ENCODE data around the gene TRIM38. TPM values are rescaled to one million over a fixed set of nuclear protein-coding genes. Genes with fewer than 3 reads are reported as not detected.

The TRIM38 gene
- total RNA-seq, 5 donors from 2014 or later (not counting 1 experiment from before 2014, with no cell fraction given) = 20.5 to 29.3 (median 26.2) TPM

DNA sequence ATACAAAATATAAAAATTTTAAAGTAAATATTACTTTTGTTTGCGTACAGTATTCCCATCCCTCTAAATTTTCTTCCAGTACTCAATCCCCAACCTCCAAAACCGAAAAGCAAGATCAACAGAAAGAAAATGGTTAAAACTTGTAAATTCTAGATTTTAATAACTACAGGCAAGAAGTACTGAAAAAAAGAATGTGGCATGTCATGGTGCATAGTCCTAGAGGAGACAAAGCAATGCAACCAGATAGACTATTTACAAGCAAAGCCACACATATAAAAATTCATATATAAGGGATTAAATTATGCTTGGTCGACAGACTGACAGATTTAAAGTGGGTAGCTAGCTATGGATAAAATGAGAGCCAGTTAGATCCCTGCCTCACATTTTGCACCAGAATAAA is 68.1 kb downstream of the TRIM38 start:
- no peak overlapping the region for H3K27ac Mint-ChIP-seq
- Histone ChIP-seq H3K36me3 (ENCODE audit: control insufficient read depth in 2 of 2, extremely low read depth in 1 of 2, insufficient read depth in 1 of 2, low read length in 1 of 2) (no peaks in the 10 kb centered on the region), H3K27ac (ENCODE audit: low read length) (no peak overlapping the region), H3K27me3 (replicated peaks in 1 of 2; ENCODE audit: control insufficient read depth in 2 of 2, extremely low read depth in 1 of 2, insufficient read depth in 2 of 2, low read length in 1 of 2) (no peaks in the 10 kb centered on the region), H3K9me3 (no peaks in the 10 kb centered on the region), H3K4me3 (ENCODE audit: control insufficient read depth in 1 of 2, extremely low read depth in 1 of 2, low read length in 1 of 2) (no peak overlapping the region), H3K4me1 (ENCODE audit: control insufficient read depth in 1 of 2, extremely low read depth in 1 of 2, insufficient read depth in 2 of 2, low read length in 2 of 2) (peaks cover 34 to 40% of the 10 kb centered on the region in 2 experiments)
- H3K4me3 Mint-ChIP-seq = no peak overlapping the region
- ATAC-seq (replicated peaks in 1 of 4) (no peak), DNase-seq (no peak)
- ChIA-PET CTCF (interaction anchor here (0.5 to 3.4 kb wide), 13 partner anchors 8 to 1804 kb away, joined by 3 to 38 read pairs (median 5); a partner anchor contains a TSS), POLR2A (interaction anchor here (0.6 to 15.4 kb wide), 15 partner anchors 9 to 1897 kb away, joined by 3 to 682 read pairs (median 23); a partner anchor contains a TSS)
- H3K36me3 Mint-ChIP-seq = no peaks in the 10 kb centered on the region
- H3K4me1 Mint-ChIP-seq = peaks cover 57 to 63% (median 60%) of the 10 kb centered on the region in 3 donors
- no CpG with 5 or more reads among the region's 3 CpGs for WGBS (ENCODE audit: insufficient coverage)
- H3K27me3 Mint-ChIP-seq = peaks cover 0 to 2% of the 10 kb centered on the region in 2 donors
- no peaks in the 10 kb centered on the region for H3K9me3 Mint-ChIP-seq

DNA sequence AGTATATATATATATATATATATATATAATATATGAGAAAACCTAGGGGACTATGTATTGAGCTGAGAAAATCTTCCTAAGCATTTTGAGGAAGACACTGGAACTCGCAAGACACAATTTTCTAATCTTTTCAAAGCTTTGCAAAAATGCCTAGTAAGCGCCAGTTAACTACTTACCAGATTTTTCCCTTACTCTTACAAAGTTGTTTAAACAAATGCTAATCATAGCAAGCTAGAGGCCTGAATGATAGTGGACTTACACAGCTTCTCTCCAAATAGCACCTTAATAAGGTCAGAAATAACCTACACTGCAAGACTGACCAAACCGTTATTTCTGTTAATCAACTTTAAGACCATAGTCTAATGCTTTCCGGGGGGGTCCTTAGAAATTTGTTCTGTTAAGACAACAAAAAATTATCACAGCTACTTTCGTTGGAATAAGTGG is 68.6 kb downstream of the TRIM38 start:
- Histone ChIP-seq H3K4me3 (ENCODE audit: control insufficient read depth in 1 of 2, extremely low read depth in 1 of 2, low read length in 1 of 2) (peak overlapping the region; percentile 61 to 84), H3K27me3 (replicated peaks in 1 of 2; ENCODE audit: control insufficient read depth in 2 of 2, extremely low read depth in 1 of 2, insufficient read depth in 2 of 2, low read length in 1 of 2) (no peaks in the 10 kb centered on the region), H3K9me3 (no peaks in the 10 kb centered on the region), H3K27ac (ENCODE audit: low read length) (peak overlapping the region; percentile 74), H3K36me3 (ENCODE audit: control insufficient read depth in 2 of 2, extremely low read depth in 1 of 2, insufficient read depth in 1 of 2, low read length in 1 of 2) (no peaks in the 10 kb centered on the region), H3K4me1 (ENCODE audit: control insufficient read depth in 1 of 2, extremely low read depth in 1 of 2, insufficient read depth in 2 of 2, low read length in 2 of 2) (peaks cover 34 to 37% of the 10 kb centered on the region in 2 experiments)
- Mint-ChIP-seq H3K27me3 (peaks cover 0 to 2% of the 10 kb centered on the region in 2 donors), H3K9me3 (no peaks in the 10 kb centered on the region), H3K36me3 (no peaks in the 10 kb centered on the region), H3K4me1 (peaks cover 54 to 59% (median 55%) of the 10 kb centered on the region in 3 donors), H3K4me3 (peak overlapping the region; percentile 90 to 95 (median 92)), H3K27ac (peak overlapping the region; percentile 94 to 98)
- DNase-seq (no peak), ATAC-seq (replicated peaks in 1 of 4) (no peak)
- WGBS (ENCODE audit: insufficient coverage) = 100% methylated on average over 1 of the region's 5 CpGs
- ChIA-PET POLR2A (interaction anchor here (0.6 to 15.4 kb wide), 17 partner anchors 10 to 1896 kb away, joined by 3 to 682 read pairs (median 16); a partner anchor contains a TSS), CTCF (interaction anchor here (0.6 to 3.4 kb wide), 9 partner anchors 9 to 1845 kb away, joined by 3 to 38 read pairs (median 10); a partner anchor contains a TSS)

DNA sequence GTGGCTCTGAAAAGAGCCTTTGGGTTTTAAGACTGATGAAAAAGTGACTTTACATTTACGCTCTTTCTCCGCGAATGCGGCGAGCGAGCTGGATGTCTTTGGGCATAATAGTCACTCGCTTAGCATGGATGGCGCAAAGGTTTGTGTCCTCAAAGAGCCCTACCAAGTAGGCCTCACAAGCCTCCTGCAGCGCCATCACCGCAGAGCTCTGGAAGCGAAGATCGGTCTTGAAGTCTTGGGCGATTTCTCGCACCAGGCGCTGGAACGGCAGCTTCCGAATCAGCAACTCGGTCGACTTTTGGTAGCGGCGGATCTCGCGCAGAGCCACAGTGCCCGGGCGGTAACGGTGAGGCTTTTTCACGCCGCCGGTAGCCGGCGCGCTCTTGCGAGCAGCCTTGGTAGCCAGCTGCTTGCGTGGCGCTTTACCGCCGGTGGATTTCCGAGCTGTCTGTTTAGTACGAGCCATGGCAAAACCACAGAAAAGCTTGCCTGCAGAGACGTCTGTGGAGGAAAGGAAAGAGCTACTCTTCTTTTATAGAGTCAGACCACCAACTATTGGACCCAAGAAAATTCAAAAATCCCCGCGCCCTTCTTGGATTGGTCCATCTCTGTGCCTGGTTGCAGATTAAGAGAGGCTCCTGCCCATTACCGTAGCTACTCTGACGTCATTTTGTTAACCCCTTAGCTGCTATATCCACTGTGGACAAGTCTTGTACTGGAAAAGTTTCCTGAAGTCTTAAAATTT is 69.2 kb downstream of the TRIM38 start:
- Histone ChIP-seq H3K27me3 (replicated peaks in 1 of 2; ENCODE audit: control insufficient read depth in 2 of 2, extremely low read depth in 1 of 2, insufficient read depth in 2 of 2, low read length in 1 of 2) (no peaks in the 10 kb centered on the region), H3K9me3 (no peaks in the 10 kb centered on the region), H3K27ac (ENCODE audit: low read length) (peak overlapping the region; percentile 74), H3K36me3 (ENCODE audit: control insufficient read depth in 2 of 2, extremely low read depth in 1 of 2, insufficient read depth in 1 of 2, low read length in 1 of 2) (no peaks in the 10 kb centered on the region), H3K4me3 (ENCODE audit: control insufficient read depth in 1 of 2, extremely low read depth in 1 of 2, low read length in 1 of 2) (peak overlapping the region; percentile 61 to 84), H3K4me1 (ENCODE audit: control insufficient read depth in 1 of 2, extremely low read depth in 1 of 2, insufficient read depth in 2 of 2, low read length in 2 of 2) (peaks cover 30 to 32% of the 10 kb centered on the region in 2 experiments)
- 1% methylated on average over 35 of the region's 44 CpGs for WGBS (ENCODE audit: insufficient coverage)
- ATAC-seq (replicated peaks in 1 of 4) = peak; percentile 68 to 72 (median 70)
- ChIA-PET CTCF (interaction anchor here in 1 of 2 donors (0.6 to 3.4 kb wide), 14 partner anchors 9 to 1844 kb away, joined by 3 to 38 read pairs (median 8); a partner anchor contains a TSS), POLR2A (interaction anchor here (0.5 to 15.4 kb wide), 30 partner anchors 10 to 1863 kb away, joined by 3 to 682 read pairs (median 6); a partner anchor contains a TSS)
- H3K9me3 Mint-ChIP-seq = no peaks in the 10 kb centered on the region
- H3K36me3 Mint-ChIP-seq = no peaks in the 10 kb centered on the region
- peaks cover 48 to 53% (median 50%) of the 10 kb centered on the region in 3 donors for H3K4me1 Mint-ChIP-seq
- peak overlapping the region; percentile 94 to 98 for H3K27ac Mint-ChIP-seq
- H3K27me3 Mint-ChIP-seq = peaks cover 0 to 2% of the 10 kb centered on the region in 2 donors
- DNase-seq = peak; percentile 61 to 95 (median 87)
- peak overlapping the region; percentile 90 to 95 (median 92) for H3K4me3 Mint-ChIP-seq

DNA sequence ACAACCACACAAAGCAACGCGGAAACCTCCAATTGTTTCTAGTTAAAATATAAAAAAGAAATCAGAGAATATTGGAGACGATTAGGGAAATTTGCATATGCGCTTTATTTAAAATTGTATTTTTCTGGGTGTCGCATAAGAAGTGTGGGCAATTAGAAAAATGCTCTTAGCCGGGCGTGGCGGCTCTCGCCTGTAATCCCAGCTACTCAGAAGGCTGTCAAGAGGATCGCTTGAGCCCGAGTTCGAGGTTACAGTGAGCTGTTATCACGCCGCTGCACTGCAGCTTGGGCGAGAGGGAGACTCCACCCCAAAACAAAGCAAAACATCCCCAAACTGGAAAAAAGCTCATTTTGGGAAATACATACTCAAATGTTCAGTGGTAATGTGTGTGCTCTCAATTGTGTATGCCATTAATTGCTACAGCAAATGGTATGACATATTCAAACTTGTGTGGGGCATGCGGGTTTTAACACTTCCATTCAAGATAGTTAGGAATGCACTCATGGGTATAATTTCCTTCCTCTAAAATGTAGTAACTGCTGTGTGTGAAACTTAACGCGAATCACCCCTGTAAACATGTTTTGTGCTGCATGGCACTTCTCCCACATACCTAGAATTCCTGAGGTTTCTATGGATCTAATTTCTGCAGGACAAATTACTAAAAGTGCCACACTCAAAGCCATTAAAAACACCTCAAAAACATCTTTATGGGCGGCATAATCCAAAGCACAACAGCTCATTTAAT is 69.9 kb downstream of the TRIM38 start:
- DNase-seq = peak in 11 of 35 experiments; percentile 10 to 55 (median 20)
- H3K36me3 Mint-ChIP-seq = no peaks in the 10 kb centered on the region
- POLR2A ChIA-PET = interaction anchor here (0.5 to 15.4 kb wide), 35 partner anchors 11 to 1863 kb away, joined by 3 to 682 read pairs (median 5); a partner anchor contains a TSS
- H3K27ac Mint-ChIP-seq = peak overlapping the region; percentile 94 to 98
- H3K4me3 ChIP-seq (ENCODE audit: control insufficient read depth in 1 of 2, extremely low read depth in 1 of 2, low read length in 1 of 2) = peak overlapping the region; percentile 61 to 84
- no peaks in the 10 kb centered on the region for H3K36me3 ChIP-seq (ENCODE audit: control insufficient read depth in 2 of 2, extremely low read depth in 1 of 2, insufficient read depth in 1 of 2, low read length in 1 of 2)
- peak overlapping the region; percentile 90 to 95 (median 92) for H3K4me3 Mint-ChIP-seq
- H3K27ac ChIP-seq (ENCODE audit: low read length) = peak overlapping the region; percentile 74
- H3K4me1 Mint-ChIP-seq = peaks cover 40 to 45% (median 44%) of the 10 kb centered on the region in 3 donors
- H3K27me3 Mint-ChIP-seq = no peaks in the 10 kb centered on the region
- H3K9me3 ChIP-seq = no peaks in the 10 kb centered on the region
- 0% methylated on average over 6 of the region's 19 CpGs for WGBS (ENCODE audit: insufficient coverage)
- H3K9me3 Mint-ChIP-seq = no peaks in the 10 kb centered on the region
- ATAC-seq (replicated peaks in 1 of 4) = peak in 1 of 4 experiments; percentile 10
- CTCF ChIA-PET = interaction anchor here in 1 of 2 donors (0.8 to 3.4 kb wide), 14 partner anchors 10 to 126 kb away, joined by 3 to 38 read pairs (median 8); a partner anchor contains a TSS
- no peaks in the 10 kb centered on the region for H3K27me3 ChIP-seq (replicated peaks in 1 of 2; ENCODE audit: control insufficient read depth in 2 of 2, extremely low read depth in 1 of 2, insufficient read depth in 2 of 2, low read length in 1 of 2)
- peaks cover 28 to 29% of the 10 kb centered on the region in 2 experiments for H3K4me1 ChIP-seq (ENCODE audit: control insufficient read depth in 1 of 2, extremely low read depth in 1 of 2, insufficient read depth in 2 of 2, low read length in 2 of 2)

DNA sequence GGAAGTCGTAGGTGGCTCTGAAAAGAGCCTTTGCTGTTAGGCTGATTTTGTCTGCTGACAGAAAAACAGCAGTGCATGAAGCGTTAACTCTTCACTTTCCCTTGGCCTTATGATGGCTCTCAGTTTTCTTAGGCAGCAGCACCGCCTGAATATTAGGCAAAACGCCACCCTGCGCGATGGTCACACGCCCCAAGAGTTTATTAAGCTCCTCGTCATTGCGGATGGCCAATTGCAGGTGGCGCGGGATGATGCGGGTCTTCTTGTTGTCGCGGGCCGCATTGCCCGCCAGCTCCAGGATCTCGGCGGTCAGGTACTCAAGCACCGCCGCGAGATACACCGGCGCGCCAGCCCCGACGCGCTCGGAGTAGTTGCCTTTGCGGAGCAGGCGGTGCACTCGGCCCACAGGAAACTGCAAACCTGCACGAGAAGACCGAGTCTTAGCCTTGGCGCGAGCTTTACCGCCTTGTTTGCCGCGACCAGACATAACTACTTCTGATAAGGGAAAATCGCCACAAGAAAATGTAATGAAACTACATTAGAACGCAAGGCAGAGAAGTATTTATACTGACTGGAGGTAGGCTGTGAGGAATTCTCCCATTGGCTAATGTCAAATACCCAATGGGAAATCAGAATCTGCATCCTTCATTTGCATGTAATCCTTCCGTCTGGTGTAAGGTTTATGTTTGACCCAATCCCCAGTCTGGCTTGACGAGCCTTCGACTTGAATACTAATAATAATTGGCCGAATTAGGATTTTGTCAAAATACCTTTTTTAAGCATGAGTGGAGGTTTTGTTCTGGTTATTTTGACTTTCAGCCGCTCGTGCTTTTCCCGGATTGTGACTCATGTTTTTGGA is 70.7 kb downstream of the TRIM38 start:
- Histone ChIP-seq H3K27me3 (replicated peaks in 1 of 2; ENCODE audit: control insufficient read depth in 2 of 2, extremely low read depth in 1 of 2, insufficient read depth in 2 of 2, low read length in 1 of 2) (no peaks in the 10 kb centered on the region), H3K27ac (ENCODE audit: low read length) (peak overlapping the region; percentile 74), H3K4me1 (ENCODE audit: control insufficient read depth in 1 of 2, extremely low read depth in 1 of 2, insufficient read depth in 2 of 2, low read length in 2 of 2) (peaks cover 21 to 23% of the 10 kb centered on the region in 2 experiments), H3K4me3 (ENCODE audit: control insufficient read depth in 1 of 2, extremely low read depth in 1 of 2, low read length in 1 of 2) (peak overlapping the region; percentile 61 to 84), H3K36me3 (ENCODE audit: control insufficient read depth in 2 of 2, extremely low read depth in 1 of 2, insufficient read depth in 1 of 2, low read length in 1 of 2) (no peaks in the 10 kb centered on the region), H3K9me3 (no peaks in the 10 kb centered on the region)
- under 1% methylated on average over 37 of the region's 47 CpGs for WGBS (ENCODE audit: insufficient coverage)
- Mint-ChIP-seq H3K4me1 (peaks cover 35 to 40% (median 39%) of the 10 kb centered on the region in 3 donors), H3K27ac (peak overlapping the region; percentile 94 to 98), H3K9me3 (no peaks in the 10 kb centered on the region), H3K36me3 (no peaks in the 10 kb centered on the region), H3K4me3 (peak overlapping the region; percentile 90 to 95 (median 92)), H3K27me3 (no peaks in the 10 kb centered on the region)
- ATAC-seq (replicated peaks in 1 of 4) = peak; percentile 72 to 78 (median 76)
- ChIA-PET POLR2A (interaction anchor here (0.6 to 15.4 kb wide), 26 partner anchors 10 to 1862 kb away, joined by 3 to 682 read pairs (median 6); a partner anchor contains a TSS), CTCF (interaction anchor here in 1 of 2 donors (0.8 to 3.4 kb wide), 12 partner anchors 10 to 125 kb away, joined by 3 to 38 read pairs (median 9); a partner anchor contains a TSS)
- DNase-seq = peak in 33 of 35 experiments; percentile 29 to 90 (median 48)
